ENCODE results near the gene ACTR2.
"Not testable (repeated sequence)": the region's sequence is repeated elsewhere in the genome, so short reads cannot be mapped to it uniquely, and the experiment has no call there.

The ACTR2 gene

DNA sequence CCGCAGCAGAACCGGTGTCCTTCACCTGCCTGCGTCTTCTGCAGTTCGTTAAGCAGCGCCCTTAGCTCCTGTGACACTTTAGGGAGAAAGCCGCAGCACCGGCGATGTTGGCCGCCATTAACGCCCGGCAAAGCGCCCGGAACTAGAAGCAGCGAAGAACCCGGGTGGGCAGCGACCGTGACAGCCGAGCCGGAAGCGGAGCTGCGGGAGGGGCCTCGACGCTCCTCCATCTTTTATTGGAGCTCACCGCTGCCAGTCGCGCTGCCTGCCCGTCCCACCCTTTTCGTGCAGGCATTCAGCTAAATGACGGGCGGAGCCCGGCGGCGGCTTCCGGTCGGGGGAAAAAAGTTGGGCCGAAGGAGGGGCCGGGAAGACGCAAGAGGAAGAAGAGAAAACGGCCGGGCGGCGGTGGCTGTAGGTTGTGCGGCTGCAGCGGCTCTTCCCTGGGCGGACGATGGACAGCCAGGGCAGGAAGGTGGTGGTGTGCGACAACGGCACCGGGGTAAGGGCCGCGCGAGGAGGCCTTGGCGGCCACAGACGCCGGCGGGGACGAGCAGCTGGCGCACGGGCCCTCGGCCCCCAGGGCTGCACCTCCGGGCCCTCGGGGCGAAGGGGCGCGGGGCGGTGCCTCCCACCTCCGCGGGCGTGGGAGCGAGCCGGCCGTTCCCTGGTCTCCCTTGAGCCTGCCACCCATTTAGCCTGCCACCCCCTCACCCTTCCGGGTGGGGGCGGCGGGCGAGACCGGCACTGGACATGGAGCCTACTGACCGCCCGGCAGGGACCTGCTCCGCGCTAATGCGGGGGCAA lies at the start of gene ACTR2:
ACTR2 (plus strand) TSS at position 376 of the 807 bp plus-strand sequence; CDS start at position 455, 79 bp downstream.
- Histone ChIP-seq H3K4me1 (peaks cover 20% of the 10 kb centered on the region), H3K36me3 (replicated peaks) (peaks cover 10% of the 10 kb centered on the region; the same call in 1 of the 2 replicates), H3K4me3 (peak within 1 kb of the TSS; percentile 95), H3K9me3 (no peaks in the 10 kb centered on the region), H3K27me3 (ENCODE audit: low read depth) (no peaks in the 10 kb centered on the region)
- peak; percentile 96 to 97 for DNase-seq (ENCODE audit: low spot score in 2 of 2)
- in situ Hi-C loops (cut with MboI; ENCODE audit: low sequenced_read_pairs): no loop called here

DNA sequence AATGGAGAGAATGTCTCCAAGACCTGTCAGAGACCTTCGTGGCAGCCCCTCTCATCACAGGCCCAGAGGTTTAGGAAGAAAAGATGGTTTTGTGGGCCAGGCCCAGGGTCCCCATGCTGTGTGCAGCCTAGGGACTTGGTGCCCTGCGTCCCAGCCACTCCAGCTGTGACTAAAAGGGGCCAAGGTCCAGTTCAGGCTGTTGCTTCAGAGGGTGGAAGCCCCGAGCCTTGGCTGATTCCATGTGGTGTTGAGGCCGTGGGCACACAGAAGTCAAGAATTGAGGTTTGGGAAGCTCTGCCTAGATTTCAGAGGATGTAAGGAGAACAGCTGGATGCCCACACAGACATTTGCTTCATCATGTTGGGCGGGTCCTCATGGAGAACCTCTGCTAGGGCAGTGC lies 45.1 kb upstream of the ACTR2 start:
- no peaks in the 10 kb centered on the region for H3K4me1 ChIP-seq
- no peaks in the 10 kb centered on the region for H3K36me3 ChIP-seq (replicated peaks)
- peaks cover 1% of the 10 kb centered on the region; the same call in 1 of the 2 replicates for H3K27me3 ChIP-seq (ENCODE audit: low read depth)
- no peaks in the 10 kb centered on the region for H3K9me3 ChIP-seq
- DNase-seq (ENCODE audit: low spot score in 2 of 2): no peak
- no peak overlapping the region for H3K4me3 ChIP-seq
- in situ Hi-C loops (cut with MboI; ENCODE audit: low sequenced_read_pairs): loop anchor here (25.0 kb wide), 1 partner anchor 270 kb away; no protein-coding TSS in a partner anchor

DNA sequence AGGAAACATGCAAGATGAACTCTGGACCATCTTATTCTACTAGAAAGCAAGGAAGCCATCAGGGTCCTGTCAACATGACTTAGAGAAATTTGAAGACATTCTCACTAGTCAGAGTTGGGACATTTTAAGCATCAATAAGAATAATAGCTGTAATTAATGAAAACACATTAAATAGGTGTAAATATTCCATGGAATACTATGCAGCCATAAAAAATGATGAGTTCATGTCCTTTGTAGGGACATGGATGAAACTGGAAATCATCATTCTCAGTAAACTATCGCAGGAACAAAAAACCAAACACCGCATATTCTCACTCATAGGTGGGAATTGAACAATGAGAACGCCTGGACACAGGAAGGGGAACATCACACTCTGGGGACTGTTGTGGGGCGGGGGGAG lies 44.2 kb upstream of the ACTR2 start:
- H3K36me3 ChIP-seq (replicated peaks); H3K27me3 ChIP-seq (ENCODE audit: low read depth): not testable (repeated sequence)
- in situ Hi-C loops (cut with MboI; ENCODE audit: low sequenced_read_pairs): loop anchor here (25.0 kb wide), 1 partner anchor 271 kb away; no protein-coding TSS in a partner anchor

DNA sequence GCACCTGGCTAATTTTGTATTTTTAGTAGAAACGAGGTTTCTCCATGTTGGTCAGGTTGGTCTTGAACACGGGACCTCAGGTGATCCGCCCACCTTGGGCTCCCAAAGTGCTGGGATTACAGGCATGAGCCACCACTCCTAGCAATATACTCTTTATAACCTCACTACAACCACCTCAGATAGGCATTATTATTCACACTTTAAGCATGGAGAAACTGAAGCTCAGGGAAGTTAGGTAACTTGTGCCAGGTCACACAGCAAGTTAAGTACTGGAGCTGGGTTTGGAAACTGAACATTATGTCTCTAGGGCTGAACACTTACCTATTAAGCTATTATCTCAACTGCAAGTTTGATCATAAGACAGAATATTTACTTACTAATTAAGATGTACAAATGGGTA lies 42.6 kb upstream of the ACTR2 start:
- H3K36me3 ChIP-seq (replicated peaks): no peaks in the 10 kb centered on the region
- no peaks in the 10 kb centered on the region for H3K9me3 ChIP-seq
- H3K27me3 ChIP-seq (ENCODE audit: low read depth): peaks cover 2% of the 10 kb centered on the region
- DNase-seq (ENCODE audit: low spot score in 2 of 2): no peak
- H3K4me3 ChIP-seq: no peak overlapping the region
- in situ Hi-C loops (cut with MboI; ENCODE audit: low sequenced_read_pairs): loop anchor here (25.0 kb wide), 1 partner anchor 273 kb away; no protein-coding TSS in a partner anchor
- H3K4me1 ChIP-seq: no peaks in the 10 kb centered on the region

More for the DNA sequence above, 44.2 kb upstream of the ACTR2 start:
- DNase-seq (ENCODE audit: low spot score in 2 of 2); H3K9me3 ChIP-seq; H3K4me1 ChIP-seq; H3K4me3 ChIP-seq: not testable (repeated sequence)

DNA sequence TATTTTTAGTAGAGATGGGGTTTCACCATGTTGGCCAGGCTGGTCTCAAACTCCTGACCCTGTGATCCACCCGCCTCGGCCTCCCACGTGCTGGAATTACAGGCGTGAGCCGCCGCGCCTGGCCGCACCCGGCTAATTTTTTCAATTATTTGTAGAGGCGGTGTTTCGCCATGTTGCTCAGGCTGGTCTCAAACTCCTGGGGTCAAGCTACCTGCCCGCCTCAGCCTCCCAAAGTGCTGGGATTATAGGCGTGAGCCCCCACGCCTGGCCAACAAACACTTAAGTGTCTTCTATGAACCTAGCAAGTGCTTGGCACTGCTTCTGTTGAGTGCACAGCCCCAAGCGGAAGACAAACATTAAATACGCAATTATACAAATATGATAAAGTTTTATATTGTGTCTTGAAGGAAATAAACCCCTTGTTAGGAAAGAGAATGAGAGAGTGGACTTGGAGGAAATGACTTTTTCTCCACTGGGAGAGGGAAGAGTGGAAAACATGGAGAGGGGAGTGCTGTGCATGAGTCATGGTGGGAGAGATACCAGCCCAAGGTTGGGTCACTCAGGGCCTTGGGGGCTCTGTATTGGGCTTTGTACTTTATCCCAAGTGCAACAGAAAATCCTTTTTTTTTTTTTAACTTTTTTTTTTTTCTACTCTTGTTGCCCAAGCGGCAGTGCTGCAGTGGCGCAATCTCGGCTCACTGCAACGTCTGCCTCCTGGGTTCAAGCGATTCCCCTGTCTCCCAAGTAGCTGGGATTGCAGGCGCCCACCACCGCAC lies 41.4 kb upstream of the ACTR2 start:
- DNase-seq (ENCODE audit: low spot score in 2 of 2): no peak
- Histone ChIP-seq H3K27me3 (ENCODE audit: low read depth) (peaks cover 2% of the 10 kb centered on the region), H3K36me3 (replicated peaks) (no peaks in the 10 kb centered on the region), H3K9me3 (no peaks in the 10 kb centered on the region), H3K4me3 (no peak overlapping the region), H3K4me1 (no peaks in the 10 kb centered on the region)
- in situ Hi-C loops (cut with MboI; ENCODE audit: low sequenced_read_pairs): loop anchor here (25.0 kb wide), 1 partner anchor 274 kb away; no protein-coding TSS in a partner anchor

DNA sequence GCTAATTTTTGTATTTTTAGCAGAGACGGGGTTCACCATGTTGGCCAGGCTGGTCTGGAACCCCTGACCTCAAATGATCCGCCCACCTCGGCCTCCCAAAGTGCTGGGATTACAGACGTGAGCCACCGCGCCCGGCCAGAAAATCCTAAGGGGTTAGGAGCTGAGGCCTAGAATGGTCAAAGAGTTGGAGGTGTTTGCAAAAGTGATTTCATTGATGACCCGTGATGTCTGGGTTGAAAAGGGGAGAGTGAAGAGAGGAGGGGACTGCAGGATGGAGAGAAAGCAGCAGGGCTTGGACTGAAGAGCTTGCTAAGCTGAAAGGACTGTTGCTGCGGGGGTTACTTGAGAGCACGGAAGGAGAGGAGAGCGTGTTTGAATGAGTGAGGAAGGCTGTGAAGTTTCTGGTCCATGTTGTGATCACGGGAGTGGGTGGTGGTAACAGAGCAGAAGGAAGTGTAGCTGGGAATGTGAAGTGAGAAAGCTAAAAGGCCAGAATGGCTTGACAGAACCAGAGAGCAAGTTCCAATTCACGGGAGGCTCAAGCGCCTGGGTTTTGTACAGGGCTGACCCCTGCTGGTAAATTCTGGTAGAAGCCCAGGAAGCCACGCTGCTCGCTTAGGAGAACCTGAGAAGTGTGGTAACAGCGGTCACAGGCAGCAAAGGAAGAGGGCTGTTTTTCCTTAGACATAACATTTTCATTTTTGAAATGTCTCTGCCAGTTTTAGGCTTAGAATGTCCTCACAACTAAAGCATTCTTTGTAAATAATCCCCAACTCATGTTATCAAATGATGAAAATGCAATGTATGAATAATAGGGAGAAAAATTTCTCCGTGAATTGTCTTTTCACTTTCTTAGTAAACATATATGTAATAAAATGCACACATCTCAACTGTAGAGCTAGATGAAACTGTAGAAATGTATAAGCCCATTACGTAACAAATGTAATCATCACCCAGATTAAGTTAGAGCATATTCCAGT lies 40.5 kb upstream of the ACTR2 start:
- Histone ChIP-seq H3K4me1 (no peaks in the 10 kb centered on the region), H3K4me3 (no peak overlapping the region), H3K27me3 (ENCODE audit: low read depth) (peaks cover 2% of the 10 kb centered on the region), H3K36me3 (replicated peaks) (no peaks in the 10 kb centered on the region), H3K9me3 (no peaks in the 10 kb centered on the region)
- in situ Hi-C loops (cut with MboI; ENCODE audit: low sequenced_read_pairs): loop anchor here (25.0 kb wide), 1 partner anchor 275 kb away; no protein-coding TSS in a partner anchor
- peak; percentile 80 to 83 for DNase-seq (ENCODE audit: low spot score in 2 of 2)

DNA sequence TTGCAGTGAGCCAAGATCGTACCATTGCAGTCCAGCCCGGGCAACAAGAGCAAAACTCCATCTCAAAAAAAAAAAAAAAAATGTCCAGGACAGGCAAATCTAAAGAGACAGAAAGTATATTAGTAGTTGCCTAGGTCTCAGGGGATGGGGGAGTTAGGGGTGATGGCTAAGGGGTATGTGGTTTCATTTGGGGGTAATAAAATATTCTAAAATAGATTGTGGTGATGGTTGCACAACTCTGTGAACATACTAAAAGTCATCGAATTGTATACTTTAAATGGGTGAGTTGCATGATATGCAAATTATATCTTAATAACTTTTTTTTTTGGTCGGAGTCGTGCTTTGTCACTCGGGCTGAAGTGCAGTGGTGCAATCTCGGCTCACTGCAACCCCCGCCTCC lies 34.2 kb upstream of the ACTR2 start:
- Histone ChIP-seq H3K9me3 (no peaks in the 10 kb centered on the region), H3K36me3 (replicated peaks) (no peaks in the 10 kb centered on the region), H3K4me3 (no peak overlapping the region), H3K27me3 (ENCODE audit: low read depth) (no peaks in the 10 kb centered on the region; the same call in 1 of the 2 replicates), H3K4me1 (no peaks in the 10 kb centered on the region)
- in situ Hi-C loops (cut with MboI; ENCODE audit: low sequenced_read_pairs): loop anchor here (25.0 kb wide), 1 partner anchor 281 kb away; no protein-coding TSS in a partner anchor
- no peak for DNase-seq (ENCODE audit: low spot score in 2 of 2)

DNA sequence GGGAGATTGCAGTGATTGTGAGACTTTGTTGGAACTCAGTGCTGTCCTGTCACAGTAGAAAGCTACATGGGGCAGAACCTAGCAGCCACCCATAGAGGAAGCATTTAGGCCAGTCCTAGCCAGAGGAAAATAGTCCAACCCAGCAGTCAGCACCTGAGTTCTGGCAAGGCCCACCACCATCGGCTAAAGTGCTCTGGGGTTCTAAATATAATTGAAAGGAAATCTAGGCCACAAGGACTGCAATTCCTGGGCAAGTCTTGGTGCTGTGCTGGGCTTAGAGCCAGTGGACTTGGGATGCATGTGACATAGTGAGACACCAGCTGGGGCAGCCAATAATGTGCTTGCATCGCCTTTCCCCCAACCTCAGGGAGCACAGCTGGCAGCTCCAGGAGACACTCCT lies 28.9 kb upstream of the ACTR2 start:
- in situ Hi-C loops (cut with MboI; ENCODE audit: low sequenced_read_pairs): loop anchor here (25.0 kb wide), 1 partner anchor 286 kb away; no protein-coding TSS in a partner anchor

DNA sequence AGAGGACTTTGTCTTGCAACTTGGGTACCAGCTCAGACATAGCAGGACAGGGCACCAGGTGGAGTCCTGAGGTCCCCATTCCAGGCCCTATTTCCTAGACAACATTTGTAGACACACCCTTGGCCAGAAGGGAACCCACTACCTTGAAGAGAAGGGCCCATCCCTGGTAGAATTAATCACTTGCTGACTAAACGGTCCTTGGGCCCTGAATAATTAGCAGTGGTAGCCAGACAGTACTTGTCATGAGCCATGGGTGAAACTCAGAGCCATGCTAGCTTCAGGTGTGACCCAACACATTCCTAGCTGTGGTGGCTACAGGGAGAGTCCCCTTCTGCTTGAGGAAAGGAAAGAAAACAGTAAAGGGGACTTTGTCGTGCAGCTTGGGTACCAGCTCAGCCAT lies 28.5 kb upstream of the ACTR2 start:
- H3K9me3 ChIP-seq: no peaks in the 10 kb centered on the region
- in situ Hi-C loops (cut with MboI; ENCODE audit: low sequenced_read_pairs): loop anchor here (25.0 kb wide), 1 partner anchor 287 kb away; no protein-coding TSS in a partner anchor
- no peak for DNase-seq (ENCODE audit: low spot score in 2 of 2)
- no peaks in the 10 kb centered on the region for H3K4me1 ChIP-seq
- no peaks in the 10 kb centered on the region for H3K36me3 ChIP-seq (replicated peaks)
- no peaks in the 10 kb centered on the region for H3K27me3 ChIP-seq (ENCODE audit: low read depth)
- no peak overlapping the region for H3K4me3 ChIP-seq

More for the DNA sequence above, 28.9 kb upstream of the ACTR2 start:
- Histone ChIP-seq H3K4me1 (no peaks in the 10 kb centered on the region), H3K4me3 (no peak overlapping the region), H3K9me3 (no peaks in the 10 kb centered on the region), H3K36me3 (replicated peaks) (no peaks in the 10 kb centered on the region), H3K27me3 (ENCODE audit: low read depth) (no peaks in the 10 kb centered on the region)
- no peak for DNase-seq (ENCODE audit: low spot score in 2 of 2)

DNA sequence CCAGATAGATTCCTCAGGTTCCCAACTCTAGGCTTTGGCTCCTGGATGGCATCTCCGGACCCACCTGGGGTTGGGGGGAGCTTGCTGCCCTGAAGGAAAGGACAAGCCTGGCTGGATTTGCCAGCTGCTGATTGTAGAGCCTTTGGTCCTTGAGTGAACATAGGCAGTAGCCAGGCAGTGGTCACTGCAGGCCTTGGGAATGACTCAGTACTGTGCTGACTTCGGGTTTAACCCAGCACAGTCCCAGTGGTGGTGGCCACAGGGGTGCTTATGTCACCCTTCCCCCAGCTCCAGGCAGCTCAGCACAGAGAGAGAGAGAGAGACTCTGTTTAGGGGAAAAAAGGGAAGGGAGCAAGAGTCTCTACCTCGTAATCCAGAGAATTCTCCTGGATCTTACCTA lies 27.7 kb upstream of the ACTR2 start:
- in situ Hi-C loops (cut with MboI; ENCODE audit: low sequenced_read_pairs): loop anchor here (25.0 kb wide), 1 partner anchor 288 kb away; no protein-coding TSS in a partner anchor
- H3K27me3 ChIP-seq (ENCODE audit: low read depth): no peaks in the 10 kb centered on the region
- no peak for DNase-seq (ENCODE audit: low spot score in 2 of 2)

DNA sequence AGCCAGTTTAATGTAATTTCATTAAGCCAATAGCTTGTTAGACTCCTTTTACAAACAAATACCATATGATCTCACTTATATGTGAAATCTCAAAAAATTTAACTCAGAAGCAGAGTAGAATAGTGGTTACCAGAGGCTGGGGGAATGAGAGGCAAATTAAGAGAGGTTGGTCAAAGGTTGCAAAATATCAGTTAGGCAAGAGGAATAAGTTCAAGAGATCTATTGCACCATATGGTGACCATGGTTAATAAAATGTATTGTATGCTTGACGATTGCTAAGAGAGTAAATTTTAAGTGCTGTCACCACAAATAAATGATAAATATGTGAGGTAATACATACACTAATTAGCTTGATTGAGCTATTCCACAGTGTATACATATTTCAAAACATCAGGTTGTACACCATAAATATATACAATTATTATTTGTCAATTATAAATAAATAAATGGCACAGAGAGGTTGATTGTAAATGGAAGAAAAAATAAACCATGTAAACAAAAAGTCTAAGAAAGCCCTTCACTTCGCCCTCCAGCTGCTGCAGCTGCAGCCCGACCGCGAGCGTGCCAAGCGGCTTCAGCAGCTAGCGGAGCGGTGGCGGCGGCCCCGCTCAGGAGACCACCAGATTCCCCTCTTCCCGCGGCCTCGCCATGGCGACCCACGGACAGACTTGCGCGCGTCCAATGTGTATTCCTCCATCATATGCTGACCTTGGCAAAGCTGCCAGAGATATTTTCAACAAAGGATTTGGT lies 23.0 kb upstream of the ACTR2 start:
- in situ Hi-C loops (cut with MboI; ENCODE audit: low sequenced_read_pairs): no loop called here
- no peak overlapping the region for H3K4me3 ChIP-seq
- DNase-seq (ENCODE audit: low spot score in 2 of 2): no peak

More for the DNA sequence above, 27.7 kb upstream of the ACTR2 start:
- H3K36me3 ChIP-seq (replicated peaks): no peaks in the 10 kb centered on the region
- no peak overlapping the region for H3K4me3 ChIP-seq
- no peaks in the 10 kb centered on the region for H3K4me1 ChIP-seq
- H3K9me3 ChIP-seq: no peaks in the 10 kb centered on the region

DNA sequence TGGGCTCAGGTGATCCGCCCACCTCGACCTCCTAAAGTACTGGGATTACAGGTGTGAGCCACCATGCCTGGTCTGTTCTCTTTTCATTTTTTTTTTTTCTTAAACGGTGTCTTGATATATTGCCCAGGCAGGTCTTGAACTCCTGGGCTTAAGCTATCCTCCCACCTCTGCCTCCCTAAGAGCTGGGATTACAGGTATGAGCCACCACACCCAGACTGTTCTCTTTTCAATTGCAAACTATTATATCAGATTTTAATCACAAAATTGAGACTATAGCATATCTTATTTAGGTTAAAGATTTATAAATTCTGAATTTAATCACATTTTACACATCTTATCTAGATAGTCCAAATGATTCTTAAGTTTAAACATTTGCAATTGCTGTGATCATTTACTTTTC lies 15.5 kb upstream of the ACTR2 start:
- Histone ChIP-seq H3K36me3 (replicated peaks) (no peaks in the 10 kb centered on the region), H3K4me3 (no peak overlapping the region), H3K4me1 (peaks cover 4% of the 10 kb centered on the region), H3K9me3 (no peaks in the 10 kb centered on the region), H3K27me3 (ENCODE audit: low read depth) (no peaks in the 10 kb centered on the region)
- in situ Hi-C loops (cut with MboI; ENCODE audit: low sequenced_read_pairs): no loop called here
- no peak for DNase-seq (ENCODE audit: low spot score in 2 of 2)

More for the DNA sequence above, 23.0 kb upstream of the ACTR2 start:
- Histone ChIP-seq H3K27me3 (ENCODE audit: low read depth) (no peaks in the 10 kb centered on the region), H3K36me3 (replicated peaks) (no peaks in the 10 kb centered on the region), H3K4me1 (peaks cover 4% of the 10 kb centered on the region), H3K9me3 (no peaks in the 10 kb centered on the region)
